NCI-H2227 treated with DMSO at 0.1 percent for 48 hours (cell line): ENCODE data around the gene TBX15.

Experiments
- DNase-seq: peaks from one replicate; lab custom pipeline; 2025; lab: John Stamatoyannopoulos, UW

Gene TBX15

DNA sequence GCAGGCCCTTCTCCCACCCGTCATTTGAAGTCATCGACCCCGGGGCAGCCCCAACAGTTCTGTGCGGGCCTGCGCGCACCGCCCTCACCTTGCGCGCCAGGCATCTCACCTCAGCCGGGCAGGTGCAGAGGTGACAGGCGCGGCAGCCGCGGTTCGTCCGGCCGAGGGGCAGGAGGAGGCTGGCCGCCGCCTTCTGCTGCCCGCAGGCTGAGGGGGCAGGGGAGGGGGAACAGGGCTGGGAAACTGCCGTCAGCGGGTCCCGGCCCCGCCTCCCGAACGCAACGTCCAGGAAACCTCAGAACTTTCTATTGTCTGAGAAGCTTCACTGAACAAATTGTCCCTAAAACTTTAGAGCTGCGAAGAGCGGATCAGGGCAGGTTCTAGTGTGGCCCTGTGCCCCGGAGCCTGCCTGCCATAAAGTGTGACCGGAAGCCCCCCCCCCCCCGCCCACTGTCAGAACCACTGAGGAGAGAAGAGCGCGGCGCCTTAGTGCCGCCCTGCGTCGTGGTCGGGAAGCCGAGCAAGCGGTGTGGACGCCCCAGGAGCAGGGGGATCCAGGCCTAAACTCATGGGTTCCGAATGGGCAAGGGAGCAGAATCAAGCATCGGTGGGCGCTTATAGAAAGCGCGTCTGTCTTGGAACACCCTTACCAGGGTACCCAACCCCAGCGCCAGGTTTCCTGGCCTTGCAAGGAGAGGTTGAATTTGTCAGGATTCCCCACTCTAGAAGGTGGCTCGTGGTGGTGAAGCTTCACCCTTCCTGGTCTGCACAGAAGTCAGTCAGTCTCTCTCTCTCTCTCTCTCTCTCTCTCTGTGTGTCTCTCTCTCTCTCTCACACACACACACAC, 13.3 kb upstream of the TBX15 start:
- no peak for DNase-seq

DNA sequence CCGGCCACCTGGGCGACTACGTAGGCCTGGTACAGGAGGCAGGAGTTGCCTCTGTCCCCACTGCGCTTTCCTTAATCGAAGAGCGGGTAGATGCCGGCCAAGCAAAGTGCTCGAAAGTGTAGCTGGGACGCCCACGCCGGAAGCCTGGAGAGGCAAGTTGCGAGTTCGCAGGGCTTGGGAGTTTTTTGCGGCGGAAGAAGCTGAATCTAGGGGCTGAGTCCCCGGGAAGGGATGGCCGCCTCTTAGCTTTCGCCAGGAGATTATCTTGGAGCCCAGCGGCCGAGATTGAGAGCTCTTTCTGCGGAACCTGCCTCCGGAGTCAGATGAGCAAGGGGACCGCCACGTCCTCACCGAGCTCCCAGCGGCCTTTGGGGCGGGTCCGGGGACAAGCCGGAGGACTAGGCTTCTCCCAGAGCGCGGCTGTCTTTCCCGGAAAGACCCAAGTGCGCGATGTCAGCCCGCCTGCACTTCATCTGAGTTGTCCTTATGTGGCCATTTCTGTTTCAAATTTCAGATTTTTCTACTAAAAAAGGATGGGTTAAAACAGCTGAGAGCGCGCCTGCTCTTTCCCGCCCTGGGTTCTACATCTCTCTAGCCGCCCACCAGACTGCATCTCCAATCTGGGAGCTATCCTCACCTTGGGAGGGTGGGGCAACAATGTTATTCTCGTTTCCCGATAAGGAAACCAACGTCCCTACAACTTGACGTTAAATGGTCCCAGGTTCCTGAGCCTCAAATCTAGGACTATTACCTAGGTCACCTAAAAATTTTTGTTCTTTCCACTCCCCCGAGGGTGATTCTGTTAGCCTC, 12.4 kb upstream of the TBX15 start:
- DNase-seq = no peak

DNA sequence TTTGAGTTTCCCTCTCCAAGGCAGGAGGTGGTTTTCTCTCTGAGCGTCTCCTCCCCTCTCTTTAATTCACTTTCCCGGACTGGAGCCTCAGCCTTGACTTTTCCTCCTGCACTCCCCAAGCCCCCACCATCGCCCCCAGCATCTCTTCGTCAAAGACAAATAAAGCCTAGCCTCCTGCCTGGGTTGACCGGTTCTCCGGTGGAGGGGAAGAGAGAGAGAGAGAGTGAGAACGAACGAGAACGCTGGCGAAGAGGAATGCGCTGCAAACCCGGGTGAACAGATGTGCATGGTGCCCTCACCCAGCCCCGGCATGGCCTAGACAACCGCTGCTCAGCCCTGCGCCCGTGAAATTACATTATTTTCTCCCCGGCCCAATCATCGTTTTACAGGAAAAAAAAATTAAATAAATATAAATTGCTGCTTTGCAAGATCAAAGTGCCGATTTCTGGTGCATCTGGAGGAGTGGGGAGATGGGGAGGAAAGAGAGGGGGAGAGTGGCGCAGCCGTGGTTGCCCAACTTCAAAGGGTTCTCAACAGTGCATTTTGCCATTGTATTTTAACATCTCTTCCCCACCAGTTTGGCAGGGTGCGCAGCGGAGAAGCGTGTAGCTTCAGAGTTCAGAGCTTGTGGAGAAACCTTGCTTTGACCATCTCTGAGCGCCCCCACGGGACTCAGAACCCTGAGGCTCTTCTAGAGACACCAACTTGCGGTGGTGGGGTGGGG, 11.4 kb upstream of the TBX15 start:
- no peak for DNase-seq

DNA sequence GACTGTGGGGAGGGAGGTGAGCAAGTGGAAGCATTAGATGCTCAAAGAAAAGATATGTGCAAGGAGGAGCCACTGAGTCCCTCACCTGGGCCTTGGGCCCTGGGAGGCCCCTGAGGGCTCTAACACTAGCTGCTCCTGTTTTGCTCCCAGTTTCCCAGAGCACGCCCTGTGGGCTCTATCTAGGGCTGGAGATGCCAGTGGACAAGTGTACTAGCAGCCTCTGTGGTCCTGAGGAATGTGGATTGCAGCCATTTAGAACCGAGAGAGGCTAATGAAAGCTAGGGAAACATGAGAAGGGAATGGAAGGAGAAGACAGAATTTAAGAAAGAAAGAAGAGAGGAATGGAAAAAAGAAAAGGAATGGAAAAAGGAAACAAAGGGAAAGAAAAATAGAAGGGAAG, 10.0 kb upstream of the TBX15 start:
- no peak for DNase-seq

DNA sequence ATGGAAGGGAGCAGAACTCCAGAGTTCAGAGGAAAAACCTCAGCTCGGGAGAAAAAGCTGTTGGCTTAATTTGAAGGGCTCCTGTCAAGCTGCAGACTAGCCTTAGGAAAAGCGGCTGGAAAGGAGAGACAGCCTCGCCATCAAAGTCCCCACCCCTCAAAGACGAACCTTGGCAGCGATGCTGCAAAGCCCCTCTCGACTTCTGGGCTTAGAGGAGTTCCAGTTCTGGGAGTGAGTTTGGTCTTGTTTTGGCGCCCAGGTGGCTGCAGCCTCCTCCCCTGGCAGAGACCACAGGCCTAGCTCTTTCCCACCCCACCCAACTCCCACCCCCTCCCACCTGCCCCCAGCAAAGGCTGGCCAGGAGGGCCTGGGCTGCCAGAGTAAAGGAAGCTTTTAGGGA, 9.1 kb upstream of the TBX15 start:
- DNase-seq = no peak

DNA sequence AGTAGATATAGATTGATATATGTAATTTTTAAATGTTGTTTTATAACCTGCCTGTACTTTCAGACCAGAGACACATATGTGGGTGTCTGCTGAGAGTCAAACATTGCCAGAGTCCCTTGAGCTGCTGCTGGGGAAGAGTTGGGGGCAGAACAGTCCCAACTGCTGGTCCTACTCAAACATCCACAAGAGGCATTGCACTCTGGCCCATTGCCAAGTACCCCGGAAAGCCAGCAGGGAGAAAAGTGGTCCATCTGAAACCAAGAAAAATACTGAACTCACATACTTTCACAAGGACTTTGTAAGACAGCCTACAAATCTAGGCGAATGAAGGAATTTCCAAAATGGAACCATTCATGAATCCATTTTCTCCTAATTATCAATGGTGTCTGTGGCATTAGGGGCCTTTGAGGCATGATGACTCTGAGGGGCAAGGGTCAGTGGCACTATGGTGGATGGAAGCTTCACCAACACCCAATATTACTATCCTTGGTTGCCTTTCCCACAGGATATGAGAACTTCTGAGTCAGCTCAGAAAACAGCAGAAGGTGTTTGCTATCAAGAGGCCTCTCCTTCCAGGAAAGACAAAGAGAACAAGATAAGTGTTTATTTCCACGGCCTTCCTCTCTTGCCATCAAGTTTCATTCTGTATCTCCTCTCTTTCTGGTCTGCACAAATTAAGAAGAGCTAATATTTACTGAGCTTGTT, 7.3 kb upstream of the TBX15 start:
- no peak for DNase-seq

DNA sequence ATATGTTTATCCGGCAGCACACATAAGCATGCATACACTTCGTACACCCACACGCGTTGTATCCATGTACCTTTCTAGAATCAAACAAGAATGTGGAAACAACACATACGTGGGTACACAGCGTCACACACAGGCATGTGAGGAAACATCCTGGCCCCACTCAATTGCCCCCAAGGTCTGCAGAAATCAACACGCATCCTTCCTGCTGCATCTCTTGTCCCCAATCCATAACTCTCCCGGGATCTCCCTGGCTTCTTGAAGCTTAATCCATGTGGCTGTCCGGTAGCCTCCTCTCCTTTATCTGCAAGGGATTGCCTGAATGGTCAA, 5.5 kb upstream of the TBX15 start:
- DNase-seq = no peak

DNA sequence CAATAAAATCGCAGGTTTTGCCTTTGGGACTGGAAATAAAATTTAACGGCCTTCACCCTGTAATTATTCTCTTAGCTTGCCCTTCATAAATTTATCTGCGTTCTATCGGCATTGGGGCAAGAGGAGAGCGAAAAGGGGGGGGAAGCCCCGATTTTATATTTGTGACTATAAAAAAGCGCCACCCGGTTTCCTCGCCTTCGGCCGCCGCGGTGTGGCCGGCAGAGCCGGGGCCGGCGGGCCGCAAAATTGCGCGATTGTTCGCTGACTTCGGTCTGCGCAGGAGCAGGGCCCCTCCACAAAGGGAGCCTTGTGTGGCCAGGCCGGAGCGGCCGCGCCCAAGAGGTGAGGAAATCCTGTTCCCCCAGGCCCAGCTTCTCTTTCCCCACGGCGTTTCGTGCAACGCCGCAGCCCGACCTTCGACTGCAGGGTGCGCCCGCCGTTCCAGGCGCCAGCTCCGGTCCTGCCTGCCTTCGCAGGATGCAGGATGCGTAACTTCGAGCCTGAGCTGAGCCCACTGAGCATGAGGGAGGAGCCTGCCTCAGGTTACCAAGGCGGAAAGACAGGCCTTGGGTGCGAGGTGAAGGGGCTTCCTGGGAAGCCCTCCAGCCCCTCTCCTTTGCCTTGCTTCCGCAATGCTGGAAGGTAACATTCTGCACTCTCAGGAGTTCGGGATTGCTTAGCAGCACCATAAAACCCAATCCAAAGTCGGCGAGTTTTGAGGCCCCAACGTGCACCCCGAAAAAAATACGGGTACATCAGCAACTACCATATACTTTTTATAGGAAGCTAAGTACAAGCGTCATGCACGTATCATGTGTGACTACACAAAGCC, 4.9 kb upstream of the TBX15 start:
- no peak for DNase-seq

DNA sequence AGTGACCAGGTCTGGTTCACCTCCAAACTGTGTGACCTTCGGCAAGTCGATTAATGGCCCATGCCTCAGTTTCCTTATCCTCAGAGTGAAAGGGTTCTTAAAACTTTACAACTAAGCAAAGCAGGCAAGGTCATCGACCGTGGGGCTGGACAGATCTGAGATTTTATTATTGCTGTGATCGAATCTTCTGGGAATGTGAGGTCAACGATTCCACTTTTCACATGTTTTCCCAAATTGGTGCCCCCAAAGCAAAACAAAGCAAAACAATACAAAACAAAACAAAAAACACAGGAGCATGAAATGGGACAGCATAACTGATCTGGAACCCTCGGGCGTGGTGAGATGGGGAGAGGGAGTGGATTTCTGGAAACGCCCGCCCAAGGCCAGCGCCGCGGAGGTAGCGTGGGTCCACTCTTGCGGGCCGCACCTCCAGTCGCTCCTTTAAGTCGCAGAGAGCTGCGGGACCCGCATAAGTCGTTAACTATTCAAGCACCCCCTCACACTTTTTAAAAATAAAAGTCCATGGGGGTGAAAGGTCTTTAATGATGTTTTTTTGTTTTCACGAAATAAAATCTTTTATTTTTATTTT, 4.2 kb upstream of the TBX15 start:
- DNase-seq = no peak

DNA sequence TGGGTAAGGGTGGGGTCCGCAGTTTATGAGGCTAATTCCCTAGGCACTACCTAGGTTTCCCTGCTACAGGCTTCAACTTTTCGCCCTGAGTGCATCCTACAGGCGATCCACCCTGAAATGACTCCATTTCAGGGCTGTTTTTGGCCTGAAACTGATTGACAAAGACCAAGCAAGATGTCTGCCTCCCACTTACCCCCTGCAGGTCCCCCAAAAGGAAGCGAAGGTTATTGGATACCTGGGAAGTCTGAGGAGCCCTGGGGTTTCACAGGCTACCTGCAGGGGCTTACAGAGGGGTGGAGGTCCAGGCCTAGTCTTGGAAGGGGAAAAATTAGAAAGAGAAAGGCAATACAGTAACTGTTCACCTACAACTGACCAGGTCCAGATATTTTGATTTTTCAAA, 3.3 kb upstream of the TBX15 start:
- DNase-seq = no peak

DNA sequence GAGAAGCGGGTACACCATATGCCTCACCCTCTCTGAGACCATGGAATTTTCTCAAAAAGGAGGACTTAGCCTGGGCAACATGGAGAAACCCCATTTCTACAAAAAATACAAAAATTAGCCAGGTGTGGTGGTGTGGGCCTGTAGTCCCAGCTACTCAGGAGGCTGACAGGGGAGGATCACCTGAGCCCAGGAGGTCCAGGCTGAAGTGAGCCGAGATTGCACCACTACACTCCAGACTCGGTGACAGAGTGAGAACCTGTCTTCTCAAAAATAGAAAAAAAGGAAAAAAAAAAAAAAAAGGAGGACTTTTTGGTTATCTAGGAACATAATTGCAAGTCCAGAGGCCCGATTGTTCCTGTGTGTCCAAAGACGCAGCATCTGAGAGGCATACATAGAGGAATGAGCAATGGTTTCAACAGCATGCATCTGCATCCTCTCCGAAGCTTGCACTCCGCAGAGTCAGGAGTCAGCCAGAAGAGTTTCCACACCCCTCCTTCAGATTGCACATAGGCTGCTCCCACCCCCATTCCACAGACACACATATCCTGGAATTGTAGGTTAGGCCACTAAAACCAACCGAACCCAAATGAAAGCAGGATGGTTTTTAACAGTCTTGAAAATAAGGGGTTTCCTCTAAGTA, 2.5 kb upstream of the TBX15 start:
- DNase-seq = no peak

DNA sequence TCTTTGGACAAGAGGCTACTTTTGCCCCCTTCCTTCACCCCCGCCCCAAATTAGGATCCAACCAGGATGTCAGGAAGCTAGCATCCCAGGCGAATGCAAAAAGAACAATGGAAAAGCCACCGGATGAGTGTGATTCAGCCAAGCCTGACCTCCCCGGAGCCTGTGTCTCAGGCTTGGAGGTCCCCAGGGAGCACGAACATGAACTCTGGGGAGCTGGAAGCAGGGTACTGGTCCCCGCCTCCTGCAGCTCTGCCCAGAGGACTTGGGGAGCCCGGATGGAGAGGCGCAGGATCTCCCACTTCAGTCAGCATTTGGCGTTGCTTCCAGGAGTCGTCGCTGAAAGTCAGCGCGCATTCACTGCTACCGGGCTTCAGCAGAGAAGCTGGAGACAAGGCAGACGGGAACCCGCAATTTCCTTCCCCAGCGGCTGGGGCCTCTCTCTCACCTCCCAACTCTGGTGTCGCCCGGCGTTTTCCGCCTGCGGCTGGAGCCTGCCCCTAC, 1.8 kb upstream of the TBX15 start:
- DNase-seq = no peak

DNA sequence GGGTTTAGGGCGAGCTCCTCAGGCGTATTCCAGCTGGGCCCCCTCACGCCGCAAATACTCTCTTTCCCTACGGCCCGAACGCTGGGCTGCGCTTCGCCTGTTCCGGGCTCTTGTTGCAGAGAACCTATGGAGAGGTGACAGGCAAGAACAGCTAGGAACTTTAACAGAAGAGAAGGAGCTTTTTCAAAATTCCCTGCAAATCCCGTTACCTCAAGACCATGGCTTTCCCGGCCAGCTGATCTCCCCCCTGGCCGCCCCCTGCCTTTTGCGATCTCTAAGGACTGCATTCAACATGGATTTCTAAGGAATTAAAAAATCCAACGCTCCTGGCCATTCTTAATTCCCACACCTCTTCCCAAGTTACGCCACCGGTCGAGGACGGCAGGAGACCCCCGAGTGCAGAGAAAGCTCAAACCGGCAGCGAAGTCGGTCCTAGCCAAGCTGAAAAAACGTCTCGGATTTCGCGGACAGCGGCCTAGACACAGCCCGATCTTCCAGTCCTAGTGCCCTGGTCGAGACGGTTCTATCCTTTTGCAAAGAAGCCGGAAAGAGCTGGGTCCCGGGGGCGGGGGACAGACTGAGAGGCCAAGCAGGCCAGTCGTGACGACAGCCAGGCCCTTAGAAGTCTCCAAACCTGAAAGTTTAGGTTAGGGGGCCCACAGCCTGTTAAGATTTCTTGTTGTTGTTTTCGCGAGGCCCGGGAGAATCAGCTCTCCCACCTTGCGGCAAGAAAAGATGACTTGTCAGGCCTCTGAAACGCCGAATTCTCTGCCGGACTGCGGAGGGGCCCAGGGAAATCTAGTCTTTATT, 1.1 kb upstream of the TBX15 start:
- no peak for DNase-seq

DNA sequence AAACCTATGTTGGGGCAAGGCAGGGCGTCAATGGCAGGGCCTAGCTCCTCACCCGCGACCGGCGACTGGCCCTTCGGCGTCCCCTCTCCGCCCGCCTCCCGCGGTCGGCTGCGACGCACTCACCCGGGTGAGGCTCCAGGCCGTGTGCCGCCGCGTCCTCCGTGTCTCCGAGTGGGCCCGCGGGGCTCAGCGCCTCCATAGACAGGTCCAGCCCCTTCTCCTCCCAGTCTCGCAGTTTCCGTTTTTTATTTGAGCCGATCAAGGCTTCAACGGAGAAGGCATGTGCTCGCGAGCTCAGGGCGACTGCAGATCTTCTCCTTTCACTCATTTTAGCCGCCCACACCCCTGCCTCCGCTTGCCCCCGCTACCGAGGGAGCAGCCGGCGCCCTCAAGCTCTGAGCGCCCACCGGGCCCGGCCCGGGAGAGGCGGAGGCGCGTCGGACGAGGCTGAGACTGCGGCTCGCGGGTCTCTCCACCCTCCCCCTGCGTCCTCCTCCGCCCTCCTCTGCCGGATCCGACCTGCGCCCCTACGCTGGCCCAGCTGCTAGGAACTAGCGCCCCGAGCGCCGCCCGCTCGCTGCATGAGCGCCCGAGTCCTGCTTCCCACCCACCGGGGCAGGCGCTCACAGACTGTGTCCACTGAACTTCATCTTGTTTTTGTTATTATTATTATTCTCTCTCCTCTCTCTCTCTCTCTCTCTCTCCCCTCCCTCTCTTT, 516 bp downstream of the TBX15 start:
- no peak for DNase-seq

DNA sequence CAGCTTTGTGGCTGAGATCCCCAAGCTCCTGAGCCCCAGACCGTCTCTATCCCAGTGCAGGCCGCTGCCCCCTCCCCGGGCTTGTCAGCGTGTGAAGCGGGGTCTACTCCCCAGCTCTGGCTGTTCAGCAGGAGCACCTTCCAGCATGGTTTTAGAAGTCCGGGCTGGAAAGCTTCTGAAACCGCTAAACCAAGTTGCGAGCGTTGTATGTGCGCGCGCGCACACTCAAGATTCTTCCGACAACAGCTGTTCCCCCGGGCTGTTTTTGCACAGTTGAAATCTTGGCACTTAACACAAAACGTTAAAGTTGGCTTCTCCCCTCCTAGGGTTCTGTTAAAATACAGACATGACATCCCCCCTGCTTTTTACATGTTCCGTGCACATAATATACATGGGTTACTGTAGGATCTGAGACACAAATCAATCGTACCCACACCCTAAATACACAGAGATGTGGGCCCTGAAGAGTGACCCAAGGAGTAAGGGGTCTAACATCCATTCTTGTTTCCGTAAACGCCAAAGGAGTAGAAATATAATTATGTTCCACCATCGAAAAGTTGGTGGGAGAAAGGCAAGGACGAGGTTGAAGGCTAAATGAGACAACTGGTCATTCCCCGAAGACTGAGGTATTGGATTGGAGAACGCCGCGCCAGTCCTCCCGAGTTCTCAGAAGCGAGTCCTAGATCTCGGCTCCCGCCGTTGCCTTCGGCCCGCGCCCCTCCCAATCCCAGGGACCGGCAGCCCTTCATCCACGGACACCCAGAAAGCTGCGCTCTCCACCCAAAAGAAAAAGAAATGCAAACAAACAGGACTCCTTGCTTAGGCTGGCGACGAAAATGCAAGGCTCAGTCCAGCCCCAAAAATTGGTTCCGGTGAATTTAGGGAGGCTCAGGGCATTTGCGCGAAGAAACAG, 1.3 kb downstream of the TBX15 start:
- DNase-seq = no peak

DNA sequence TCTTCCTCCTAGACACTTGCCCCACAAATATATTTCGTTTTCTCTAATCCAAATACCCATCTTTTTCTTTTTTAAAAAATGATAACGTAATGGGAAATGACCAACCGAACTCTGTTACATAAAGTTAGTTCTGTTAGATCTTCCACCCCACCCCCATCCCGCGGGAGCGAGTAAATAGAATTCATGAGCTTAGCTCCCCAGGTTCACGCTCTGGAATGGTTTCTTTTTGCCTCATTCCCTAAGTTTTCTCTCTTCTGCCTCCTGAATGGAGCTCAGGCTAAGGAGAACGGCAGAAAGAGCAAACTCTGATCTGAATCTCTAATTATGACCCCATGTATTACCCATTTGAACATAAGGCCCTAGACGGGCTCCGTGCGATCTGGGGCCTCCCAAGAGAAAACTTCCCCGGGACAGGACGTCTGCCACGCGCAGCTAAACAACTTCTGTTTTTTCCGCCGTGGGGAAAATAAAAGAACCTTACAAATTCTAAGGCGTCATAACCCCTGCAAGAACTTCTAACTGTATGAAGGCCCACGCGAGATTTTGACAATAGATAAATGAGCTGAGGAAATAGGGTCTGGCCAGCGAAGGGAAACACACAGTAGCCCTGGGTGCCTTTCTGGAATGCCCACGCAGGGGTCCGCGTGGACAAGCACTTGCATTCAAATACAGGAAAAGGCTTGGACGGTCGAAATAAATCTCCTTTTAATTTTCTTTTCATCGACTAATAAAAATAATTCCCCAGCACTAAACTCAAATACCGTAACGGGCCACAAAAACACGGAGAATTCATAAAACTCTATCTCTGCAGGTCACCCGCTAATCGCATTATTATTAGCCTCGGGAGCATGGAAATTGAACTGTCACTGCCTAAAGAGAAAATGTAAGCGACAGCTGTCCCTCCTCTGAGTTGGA, 2.2 kb downstream of the TBX15 start:
- DNase-seq = no peak
